Gastrocnemius medialis (tissue), 4 donors: ENCODE data around the gene BLVRA.

Experiments
- CTCF ChIP-seq, 5 experiments: fragments of 450-650 bp in 3 of 5; fragments of 200-600 bp in 2 of 5; sonication (generic) in 2 of 5; IDR thresholded peaks in 4 of 5; conservative IDR thresholded peaks in 1 of 5; 1 replicate in 4 of 5; 2 replicates in 1 of 5; pipeline ENCODE4 v1.5.1; 2016 to 2019; ENCODE audit warnings: antibody characterized with exemption in 5 of 5, mild to moderate bottlenecking in 3 of 5, moderate library complexity in 3 of 5
- POLR2A ChIP-seq, 2 donors: fragments of 450-650 bp; IDR thresholded peaks; one replicate each; pipeline ENCODE4 v1.6.1; 2017; ENCODE audit warnings: antibody characterized with exemption in 2 of 2, mild to moderate bottlenecking in 2 of 2, moderate library complexity in 2 of 2

GRCh38 chr7:43790006-43790405 is 31.5 kb downstream of the BLVRA start:
- no peak for TF ChIP-seq CTCF (IDR thresholded peaks at IDR 0.05 in 4 of 5, conservative IDR thresholded peaks at IDR 0.05 in 1 of 5)
- TF ChIP-seq POLR2A (IDR thresholded peaks at IDR 0.05), result no peak
